Esophagus muscularis mucosa (tissue), 4 donors: Measurements from ENCODE around the gene CYSLTR2. TPM values are rescaled to one million over a fixed set of nuclear protein-coding genes. Genes with fewer than 3 reads are reported as not detected.

Experiments
- DNase-seq: peaks from one replicate; pipeline ENCODE4 v3.0.0-alpha.2; 2017; ENCODE audit errors: extremely low spot score
- H3K27ac ChIP-seq, 4 donors: fragments of 200-600 bp; sonication (generic); replicated peaks in 1 of 4; 1 replicate in 3 of 4; 2 replicates in 1 of 4; pipeline ENCODE4 v1.5.1; 2016 to 2019; ENCODE audit warnings: mild to moderate bottlenecking in 1 of 4
- H3K27me3 ChIP-seq, 4 donors: fragments of 200-600 bp; sonication (generic); one replicate each; pipeline versions ENCODE4 v1.5.1 to v1.6.0; 2016 to 2019
- H3K36me3 ChIP-seq, 4 donors: fragments of 200-600 bp; sonication (generic); one replicate each; pipeline ENCODE4 v1.5.1; 2016 to 2019
- H3K4me1 ChIP-seq, 4 donors: fragments of 200-600 bp; sonication (generic); one replicate each; pipeline ENCODE4 v1.5.1; 2016 to 2019
- H3K4me3 ChIP-seq, 4 donors: fragments of 200-600 bp; sonication (generic); 1 replicate in 2 of 4; 2 replicates in 2 of 4; pipeline ENCODE4 v1.5.1; 2016 to 2019; ENCODE audit warnings: mild to moderate bottlenecking in 4 of 4, moderate library complexity in 1 of 4
- H3K9me3 ChIP-seq, 4 donors: fragments of 200-600 bp; sonication (generic); 1 replicate in 3 of 4; 2 replicates in 1 of 4; pipeline ENCODE4 v1.5.1; 2016 to 2019
- CTCF ChIP-seq, 3 experiments: fragments of 200-600 bp in 2 of 3; fragments of 450-650 bp in 1 of 3; sonication (generic) in 2 of 3; IDR thresholded peaks; one replicate each; pipeline ENCODE4 v1.5.1; 2017 to 2019; ENCODE audit warnings: antibody characterized with exemption in 3 of 3, mild to moderate bottlenecking in 2 of 3, moderate library complexity in 1 of 3
- EP300 ChIP-seq: sonication (generic); formaldehyde crosslinking; IDR thresholded peaks from one replicate; pipeline ENCODE4 v1.6.1; 2017; ENCODE audit warnings: antibody characterized with exemption
- POLR2A ChIP-seq: fragments of 450-650 bp; IDR thresholded peaks from one replicate; pipeline ENCODE4 v1.6.1; 2017; ENCODE audit warnings: antibody characterized with exemption, moderate library complexity, mild to moderate bottlenecking, low read depth
- POLR2AphosphoS5 ChIP-seq, 2 donors: sonication (generic); formaldehyde crosslinking; IDR thresholded peaks; one replicate each; pipeline ENCODE4 v1.6.1; 2017; ENCODE audit warnings: antibody characterized with exemption in 2 of 2
- WGBS: methylation state at CpG from one replicate; pipeline ENCODE4 v1.1.5; 2018; 5-methylcytosine and 5-hydroxymethylcytosine counted together
- intact Hi-C: fragments of 100-400 bp; cut with DNase I; formaldehyde crosslinking; loops from one replicate; pipeline ENCODE4 v1.15.1; 2023
- total RNA-seq, 4 donors: library from RNA; depleted of rRNA; stranded (reverse); fragments of >200 nt; gene quantifications; one replicate each; pipeline versions ENCODE4 v1.1.0 to v1.2.1, GENCODE V29; 2016

Gene CYSLTR2
- total RNA-seq, 4 donors from 2014 or later = 0.83 to 4.2 (median 1.2) TPM

DNA sequence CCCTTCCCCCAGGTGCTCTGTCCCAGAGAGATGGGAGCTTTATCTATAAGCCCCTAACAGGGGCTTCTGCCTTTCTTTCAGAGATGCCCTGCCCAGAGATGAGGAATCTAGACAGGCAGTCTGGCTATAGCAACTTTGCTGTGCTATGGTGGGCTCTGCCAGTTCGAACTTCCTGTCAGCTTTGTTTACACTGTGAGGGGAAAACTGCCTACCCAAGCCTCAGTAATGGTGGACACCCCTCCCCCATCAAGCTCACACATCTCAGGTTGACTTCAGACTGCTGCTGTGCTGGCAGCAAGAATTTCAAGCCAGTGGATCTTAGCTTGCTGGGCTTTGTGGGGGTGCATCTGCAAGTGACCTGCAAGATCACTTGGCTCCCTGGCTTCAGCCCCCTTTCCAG is 21.5 kb downstream of the CYSLTR2 start:
- intact Hi-C loops = no loop called here
- TF ChIP-seq CTCF (IDR thresholded peaks at IDR 0.05) (no peak), POLR2A (no peak), EP300 (no peak), POLR2AphosphoS5 (IDR thresholded peaks at IDR 0.05) (no peak)
- no peaks in the 10 kb centered on the region for H3K27me3 ChIP-seq
- DNase-seq = no peak
- H3K4me3 ChIP-seq = no peak overlapping the region
- H3K27ac ChIP-seq = no peak overlapping the region
- peaks cover 0 to 15% (median 7%) of the 10 kb centered on the region in 4 donors for H3K9me3 ChIP-seq
- H3K36me3 ChIP-seq = no peaks in the 10 kb centered on the region
- WGBS = 40% methylated on average over 1 of the region's 1 CpG
- H3K4me1 ChIP-seq = no peaks in the 10 kb centered on the region

- intact Hi-C loops = no loop called here
These were observed 24.6 kb downstream of the CYSLTR2 start for GRCh38 chr13:48678316-48678715.

GRCh38 chr13:48679941-48680680 is 26.4 kb downstream of the CYSLTR2 start:
- no peaks in the 10 kb centered on the region for H3K9me3 ChIP-seq

More at GRCh38 chr13:48678316-48678715, 24.6 kb downstream of the CYSLTR2 start:
- Histone ChIP-seq H3K27ac (no peak overlapping the region), H3K27me3 (no peaks in the 10 kb centered on the region), H3K4me1 (no peaks in the 10 kb centered on the region), H3K4me3 (no peak overlapping the region), H3K36me3 (no peaks in the 10 kb centered on the region), H3K9me3 (no peaks in the 10 kb centered on the region)
- WGBS = 59% methylated on average over 3 of the region's 3 CpGs
- TF ChIP-seq EP300 = no peak
- TF ChIP-seq CTCF (IDR thresholded peaks at IDR 0.05) = no peak
- TF ChIP-seq POLR2A = no peak
- TF ChIP-seq POLR2AphosphoS5 (IDR thresholded peaks at IDR 0.05) = no peak
- DNase-seq = no peak

DNA sequence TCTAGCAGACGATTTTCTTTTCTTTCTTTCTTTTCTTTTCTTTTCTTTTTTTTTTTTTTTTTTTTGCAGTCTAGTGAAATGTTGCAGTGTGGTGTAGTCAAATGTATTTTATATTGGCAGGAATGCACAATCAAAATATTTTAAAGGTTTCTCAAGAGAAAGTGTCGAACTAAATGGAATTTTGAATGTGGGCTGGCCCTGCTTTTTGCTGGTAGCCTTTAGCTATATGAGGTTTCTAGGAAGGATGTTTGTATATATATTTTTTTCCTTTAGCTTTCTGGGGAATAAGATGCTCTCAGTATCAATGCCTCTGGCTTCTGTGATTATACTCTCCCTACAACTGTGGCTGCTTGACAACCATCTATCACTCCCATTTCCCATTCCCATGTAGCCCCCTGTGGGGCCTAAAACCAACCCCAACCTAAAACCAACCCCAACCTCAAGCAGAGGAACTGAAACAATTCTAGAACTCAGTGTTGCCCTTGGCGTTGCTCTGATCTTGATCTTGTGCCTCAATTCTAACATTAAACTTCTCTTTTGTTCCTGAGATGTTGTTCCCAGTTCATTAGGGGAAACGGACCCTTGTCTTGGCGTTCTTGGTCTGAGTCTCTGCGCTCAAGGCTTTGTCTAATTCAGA is 27.1 kb downstream of the CYSLTR2 start:
- H3K9me3 ChIP-seq = no peaks in the 10 kb centered on the region
- H3K27me3 ChIP-seq = no peaks in the 10 kb centered on the region
- no peak overlapping the region for H3K27ac ChIP-seq
- no peak overlapping the region for H3K4me3 ChIP-seq
- no peaks in the 10 kb centered on the region for H3K4me1 ChIP-seq
- no peaks in the 10 kb centered on the region for H3K36me3 ChIP-seq
- no peak for DNase-seq
- TF ChIP-seq CTCF (IDR thresholded peaks at IDR 0.05) (no peak), EP300 (no peak), POLR2A (no peak), POLR2AphosphoS5 (IDR thresholded peaks at IDR 0.05) (no peak)
- intact Hi-C loops = no loop called here
- 83% methylated on average over 6 of the region's 6 CpGs for WGBS

More at GRCh38 chr13:48679941-48680680, 26.4 kb downstream of the CYSLTR2 start:
- TF ChIP-seq POLR2AphosphoS5 (IDR thresholded peaks at IDR 0.05) (no peak), EP300 (no peak), CTCF (IDR thresholded peaks at IDR 0.05) (no peak), POLR2A (no peak)
- H3K4me3 ChIP-seq = no peak overlapping the region
- H3K4me1 ChIP-seq = no peaks in the 10 kb centered on the region
- WGBS = 88% methylated on average over 10 of the region's 10 CpGs
- DNase-seq = no peak
- H3K27me3 ChIP-seq = no peaks in the 10 kb centered on the region
- no peak overlapping the region for H3K27ac ChIP-seq
- no peaks in the 10 kb centered on the region for H3K36me3 ChIP-seq
- intact Hi-C loops = no loop called here
